ENCODE data around the gene COL4A2.
"Not testable (repeated sequence)": the region's sequence is repeated elsewhere in the genome, so short reads cannot be mapped to it uniquely, and the experiment has no call there.

COL4A2 gene

GRCh38 chr13:110486880-110487279, 179.8 kb downstream of the COL4A2 start:
- not testable (repeated sequence) for DNase-seq (ENCODE audit: low read depth in 4 of 4, low spot score in 1 of 4)

GRCh38 chr13:110490009-110490770, 183.1 kb downstream of the COL4A2 start:
- no peak for DNase-seq (ENCODE audit: low read depth in 4 of 4, low spot score in 1 of 4)

DNA sequence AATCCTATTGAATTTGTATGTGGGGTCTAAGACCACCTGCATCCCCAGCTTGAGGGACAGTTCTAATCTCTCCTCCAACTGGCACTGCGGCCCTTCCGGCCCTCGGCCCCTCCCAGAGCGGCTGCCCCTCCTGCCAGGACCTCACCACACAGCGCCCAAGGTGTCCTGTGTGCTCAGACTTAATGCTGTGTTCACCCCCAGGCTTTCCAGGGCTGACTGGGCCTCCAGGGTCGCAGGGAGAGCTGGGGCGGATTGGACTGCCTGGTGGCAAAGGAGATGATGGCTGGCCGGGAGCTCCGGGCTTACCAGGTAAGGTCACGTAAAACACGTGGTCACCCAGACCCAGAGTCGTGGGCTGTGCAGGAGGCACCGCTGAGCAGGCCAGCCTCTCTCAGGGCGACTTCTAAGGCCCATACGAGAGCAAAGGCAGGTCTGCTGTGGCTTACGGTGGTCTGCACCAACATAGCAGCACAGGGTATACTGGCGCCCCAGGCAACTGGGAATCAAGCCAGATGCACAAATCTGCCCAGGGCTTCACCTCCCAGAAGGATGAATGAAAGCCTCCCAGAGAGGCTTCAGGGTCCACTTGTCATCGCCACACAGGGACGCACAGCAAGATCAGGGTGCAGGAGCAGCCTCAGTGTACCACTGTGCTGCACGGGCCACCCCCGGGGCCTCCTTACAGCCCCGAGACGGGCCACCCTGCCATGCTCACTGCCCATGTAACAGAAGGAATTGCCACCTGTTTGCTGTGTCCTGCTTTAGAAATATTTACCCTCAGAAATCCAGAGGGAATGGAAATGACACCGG, 185.0 kb downstream of the COL4A2 start:
- no peak for DNase-seq (ENCODE audit: low read depth in 4 of 4, low spot score in 1 of 4)

DNA sequence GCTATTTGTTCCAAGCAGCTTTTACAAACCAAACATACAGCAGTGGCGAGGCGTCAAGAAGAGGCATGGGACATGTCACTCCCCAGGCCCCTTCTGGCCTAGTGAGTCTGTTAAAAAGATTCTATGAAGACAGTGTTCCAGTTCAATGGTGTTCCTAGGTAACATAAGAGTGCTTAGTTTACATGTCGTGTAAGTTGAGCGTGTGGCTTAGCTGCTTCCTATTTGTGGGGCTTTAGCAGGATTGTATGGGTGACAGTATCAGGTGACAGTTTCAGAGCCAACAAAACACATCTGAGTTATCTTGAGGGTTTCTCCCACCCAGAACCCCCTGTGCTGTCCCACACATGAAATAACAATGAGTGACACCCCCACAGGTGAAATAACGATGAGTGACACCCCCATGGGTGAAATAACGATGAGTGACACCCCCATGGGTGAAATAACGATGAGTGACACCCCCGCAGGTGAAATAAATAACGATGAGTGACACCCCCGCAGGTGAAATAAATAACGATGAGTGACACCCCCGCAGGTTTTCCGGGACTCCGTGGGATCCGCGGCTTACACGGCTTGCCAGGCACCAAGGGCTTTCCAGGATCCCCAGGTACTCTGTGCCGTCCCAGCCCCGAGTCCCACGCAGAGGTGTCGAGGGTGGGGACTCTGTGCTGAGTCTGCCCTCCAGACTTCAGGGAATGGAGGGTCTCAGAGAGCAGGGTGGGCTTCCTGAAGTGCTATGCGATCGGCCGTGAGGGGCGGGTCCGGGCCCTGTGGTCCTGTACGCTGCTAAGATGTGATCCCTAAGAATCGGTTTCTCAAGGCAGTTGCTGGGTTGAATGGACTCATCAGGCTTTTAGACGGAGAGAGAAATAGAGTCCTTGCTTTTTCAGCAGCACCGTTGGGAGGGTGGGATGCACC, 185.9 kb downstream of the COL4A2 start:
- no peak for DNase-seq (ENCODE audit: low read depth in 4 of 4, low spot score in 1 of 4)

GRCh38 chr13:110493613-110494012, 186.5 kb downstream of the COL4A2 start:
- no peak for DNase-seq (ENCODE audit: low read depth in 4 of 4, low spot score in 1 of 4)

- DNase-seq (ENCODE audit: low read depth in 4 of 4, low spot score in 1 of 4): no peak
Observed at GRCh38 chr13:110495376-110495775, 188.3 kb downstream of the COL4A2 start.

- DNase-seq (ENCODE audit: low read depth in 4 of 4, low spot score in 1 of 4): no peak
Observed at GRCh38 chr13:110495881-110496280, 188.8 kb downstream of the COL4A2 start.

GRCh38 chr13:110496281-110496680, 189.2 kb downstream of the COL4A2 start:
- DNase-seq (ENCODE audit: low read depth in 4 of 4, low spot score in 1 of 4): no peak

DNA sequence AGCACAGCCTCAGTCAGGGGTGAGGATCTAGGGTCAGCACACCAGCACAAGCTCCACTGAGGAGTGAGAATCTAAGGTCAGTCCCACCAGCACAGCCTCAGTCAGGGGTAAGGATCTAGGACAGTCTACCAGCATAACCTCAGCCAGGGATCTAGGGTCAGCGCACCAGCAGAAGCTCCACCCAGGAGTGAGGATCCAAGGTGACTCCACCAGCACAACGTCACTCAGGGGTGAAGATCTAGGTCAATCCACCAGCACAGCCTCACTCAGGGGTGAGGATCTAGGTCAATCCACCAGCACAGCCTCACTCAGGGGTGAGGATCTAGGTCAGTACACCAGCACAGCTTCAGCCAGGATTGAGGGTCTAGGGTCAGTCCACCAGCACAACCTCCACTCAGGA, 189.9 kb downstream of the COL4A2 start:
- DNase-seq (ENCODE audit: low read depth in 4 of 4, low spot score in 1 of 4): no peak

GRCh38 chr13:110497896-110498295, 190.8 kb downstream of the COL4A2 start:
- DNase-seq (ENCODE audit: low read depth in 4 of 4, low spot score in 1 of 4): not testable (repeated sequence)

- no peak for DNase-seq (ENCODE audit: low read depth in 4 of 4, low spot score in 1 of 4)
Observed at GRCh38 chr13:110498327-110498726, 191.2 kb downstream of the COL4A2 start.

DNA sequence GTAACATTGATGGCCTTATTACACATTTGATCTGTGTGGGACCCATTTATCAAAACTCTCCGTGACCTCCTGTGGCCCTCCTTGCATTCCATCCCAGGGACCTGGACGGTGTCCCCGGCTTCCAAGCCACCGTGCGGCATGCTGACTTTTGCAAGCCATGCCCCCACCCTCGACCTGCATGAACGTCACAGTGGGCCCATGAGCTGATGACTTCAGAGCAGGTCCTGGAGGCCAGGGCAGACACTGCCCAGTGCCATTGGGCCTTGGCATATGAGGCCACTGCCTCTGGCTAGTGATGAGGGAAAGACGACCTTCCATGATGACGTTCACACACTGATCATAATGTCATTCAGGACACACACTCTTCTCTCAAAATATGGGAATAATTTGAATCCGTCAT, 191.7 kb downstream of the COL4A2 start:
- no peak for DNase-seq (ENCODE audit: low read depth in 4 of 4, low spot score in 1 of 4)

GRCh38 chr13:110499621-110500281, 192.7 kb downstream of the COL4A2 start:
- no peak for DNase-seq (ENCODE audit: low read depth in 4 of 4, low spot score in 1 of 4)

- no peak for DNase-seq (ENCODE audit: low read depth in 4 of 4, low spot score in 1 of 4)
Observed at GRCh38 chr13:110500341-110500740, 193.3 kb downstream of the COL4A2 start.

GRCh38 chr13:110501188-110501587, 194.1 kb downstream of the COL4A2 start:
- no peak for DNase-seq (ENCODE audit: low read depth in 4 of 4, low spot score in 1 of 4)

- no peak for DNase-seq (ENCODE audit: low read depth in 4 of 4, low spot score in 1 of 4)
Observed at GRCh38 chr13:110503037-110503901, 196.2 kb downstream of the COL4A2 start.

DNA sequence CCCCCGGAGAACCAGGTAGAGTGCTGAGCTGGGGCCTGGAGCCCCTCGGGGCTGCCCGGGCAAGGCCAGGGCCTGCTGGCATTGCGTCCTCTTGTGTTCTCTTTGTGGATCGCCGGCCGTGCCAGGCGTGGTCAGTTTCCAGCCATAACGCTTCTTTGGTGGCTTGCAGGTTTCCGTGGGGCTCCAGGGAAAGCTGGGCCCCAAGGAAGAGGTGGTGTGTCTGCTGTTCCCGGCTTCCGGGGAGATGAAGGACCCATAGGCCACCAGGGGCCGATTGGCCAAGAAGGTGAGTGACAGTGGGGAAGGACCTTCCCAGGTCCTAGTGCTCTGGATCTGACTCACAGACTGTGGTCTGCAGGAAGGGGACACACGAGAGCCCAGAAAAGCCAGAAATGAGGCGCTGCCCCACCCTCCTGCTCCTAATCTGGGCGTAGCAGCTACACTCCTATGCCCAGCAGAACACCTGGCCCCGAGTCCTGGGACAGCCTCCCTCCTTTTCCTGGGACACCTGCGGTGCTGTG, 197.0 kb downstream of the COL4A2 start:
- DNase-seq (ENCODE audit: low read depth in 4 of 4, low spot score in 1 of 4): no peak

DNA sequence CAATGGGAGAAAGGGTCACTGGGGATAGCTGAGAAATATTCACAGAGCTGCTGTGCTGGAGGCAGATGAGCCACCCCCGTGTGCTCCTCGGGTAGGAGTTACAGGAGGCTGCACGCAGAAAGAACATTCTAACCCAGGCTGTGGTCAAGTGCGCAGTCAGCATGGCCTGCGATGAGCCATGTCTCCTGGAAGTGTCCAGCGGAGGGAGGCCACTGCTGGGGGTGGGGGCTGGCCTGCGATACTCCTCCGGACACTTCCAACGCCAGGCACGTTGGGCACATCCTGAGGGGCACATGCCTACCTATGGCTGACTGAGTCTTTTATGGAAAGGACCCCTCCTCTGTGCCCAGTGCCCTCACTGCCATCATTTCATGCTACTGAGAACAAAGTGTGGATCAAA, 198.5 kb downstream of the COL4A2 start:
- DNase-seq (ENCODE audit: low read depth in 4 of 4, low spot score in 1 of 4): no peak

- DNase-seq (ENCODE audit: low read depth in 4 of 4, low spot score in 1 of 4): no peak
Observed at GRCh38 chr13:110506396-110506795, 199.3 kb downstream of the COL4A2 start.

Measured in stimulated activated CD4-positive, alpha-beta T cell treated with anti-CD3 and anti-CD28 coated beads, Interleukin-1b, Interleukin-23, amount 100 ng/mL, for 24 hours (primary cell).